ENCODE results near the gene CLEC16A. TPM values are rescaled to one million over a fixed set of nuclear protein-coding genes. Genes with fewer than 3 reads are reported as not detected.

CLEC16A gene
- total and polyA plus RNA-seq, 9 of the 15 experiments (the other 6 are each of a cell fraction or from before 2014, with no cell fraction given), result 1.00 to 22.3 (median 10.0) TPM

DNA sequence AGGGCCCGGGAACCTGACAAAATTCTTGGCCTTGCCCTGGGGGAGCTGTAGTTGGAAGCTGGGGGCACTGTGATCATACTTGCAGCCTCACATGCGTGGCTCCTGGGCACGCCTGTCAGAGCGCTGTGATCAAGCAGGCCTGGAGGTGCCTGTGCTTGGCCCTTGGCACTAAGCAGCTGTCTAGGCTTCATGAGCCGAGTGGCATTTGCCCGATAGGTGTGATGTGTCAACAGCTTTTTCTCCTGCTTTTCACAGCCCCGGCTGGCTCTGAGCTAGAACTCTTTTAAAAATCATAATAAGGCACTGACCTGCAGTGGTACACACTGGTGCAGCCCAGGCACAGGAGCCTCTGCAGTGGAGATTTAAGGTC lies 197.9 kb downstream of the CLEC16A start (continued):
- TF ChIP-seq TBP (optimal IDR thresholded peaks at IDR 0.05; ENCODE audit: low read depth, low read length), result no peak
- TF ChIP-seq, protein P1, sequence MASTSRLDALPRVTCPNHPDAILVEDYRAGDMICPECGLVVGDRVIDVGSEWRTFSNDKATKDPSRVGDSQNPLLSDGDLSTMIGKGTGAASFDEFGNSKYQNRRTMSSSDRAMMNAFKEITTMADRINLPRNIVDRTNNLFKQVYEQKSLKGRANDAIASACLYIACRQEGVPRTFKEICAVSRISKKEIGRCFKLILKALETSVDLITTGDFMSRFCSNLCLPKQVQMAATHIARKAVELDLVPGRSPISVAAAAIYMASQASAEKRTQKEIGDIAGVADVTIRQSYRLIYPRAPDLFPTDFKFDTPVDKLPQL (IDR thresholded peaks at IDR 0.05; ENCODE audit: extremely low read depth, insufficient read length), result no peak
- TF ChIP-seq KAT7 (CRISPR knock-in tag; IDR thresholded peaks at IDR 0.05; ENCODE audit: borderline replicate concordance), result no peak
- no peak for TF ChIP-seq TAF7 (tag; IDR thresholded peaks at IDR 0.05)
- no peak for TF ChIP-seq MNT (conservative IDR thresholded peaks at IDR 0.05)
- TF ChIP-seq ZNF407 (IDR thresholded peaks at IDR 0.05; ENCODE audit: low read depth), result no peak
- no peak for TF ChIP-seq EWSR1 (IDR thresholded peaks at IDR 0.05; ENCODE audit: borderline replicate concordance, low read depth, partially characterized antibody)
- TF ChIP-seq ZKSCAN3 (CRISPR knock-in tag; IDR thresholded peaks at IDR 0.05), result no peak
- no peak for TF ChIP-seq TOE1 (IDR thresholded peaks at IDR 0.05; ENCODE audit: borderline replicate concordance)
- no peak for TF ChIP-seq TOE1 (CRISPR knock-in tag; IDR thresholded peaks at IDR 0.05; ENCODE audit: borderline replicate concordance, low read depth)
- no peak for TF ChIP-seq RBM15 (IDR thresholded peaks at IDR 0.05; ENCODE audit: insufficient read depth, low read length)

All from K562 (cell line).